Parathyroid adenoma (tissue), 2 donors: ENCODE measurements around the gene TUFT1.
A peak's percentile ranks its signal among the peaks of the same experiment; 100 is the strongest.

ENCODE experiments used
- H2AFZ ChIP-seq: fragments of 300-600 bp; sonication (generic); one replicate; pipeline ENCODE4 v1.7.0; 2017; ENCODE audit warnings: antibody characterized with exemption, mild to moderate bottlenecking
- H3K27ac ChIP-seq: fragments of 300-600 bp; sonication (generic); one replicate; pipeline ENCODE4 v1.7.0; 2017
- H3K27me3 ChIP-seq: fragments of 300-600 bp; sonication (generic); one replicate; pipeline ENCODE4 v1.7.0; 2017; ENCODE audit warnings: low read length; ENCODE audit not compliant: control insufficient read depth, insufficient read depth
- H3K36me3 ChIP-seq: fragments of 300-600 bp; sonication (generic); one replicate; pipeline ENCODE4 v1.7.0; 2017; ENCODE audit warnings: low read length; ENCODE audit not compliant: control insufficient read depth, insufficient read depth
- H3K4me1 ChIP-seq: fragments of 300-600 bp; sonication (generic); one replicate; pipeline ENCODE4 v1.7.0; 2017; ENCODE audit warnings: control low read depth
- H3K4me2 ChIP-seq: fragments of 300-600 bp; sonication (generic); one replicate; pipeline ENCODE4 v1.7.0; 2017; ENCODE audit warnings: low read length
- H3K4me3 ChIP-seq: fragments of 300-600 bp; sonication (generic); one replicate; pipeline ENCODE4 v1.7.0; 2017; ENCODE audit warnings: low read depth, low read length
- H3K79me2 ChIP-seq: fragments of 300-600 bp; sonication (generic); one replicate; pipeline ENCODE4 v1.7.0; 2017; ENCODE audit warnings: control low read depth
- H3K9ac ChIP-seq: fragments of 300-600 bp; sonication (generic); one replicate; pipeline ENCODE4 v1.7.0; 2017; ENCODE audit warnings: mild to moderate bottlenecking
- H3K9me3 ChIP-seq: fragments of 300-600 bp; sonication (generic); one replicate; pipeline ENCODE4 v1.7.0; 2017; ENCODE audit warnings: low read length; ENCODE audit not compliant: control insufficient read depth
- TF ChIP-seq, protein P1 (sequence below): fragments of 300-600 bp; sonication (generic); IDR thresholded peaks from one replicate; pipeline ENCODE4 v1.7.0; 2017; ENCODE audit warnings: antibody characterized with exemption, mild to moderate bottlenecking
- donor health status: primary hyperparathyroidism.

The TUFT1 gene

GRCh38 chr1:151612501-151613281 is 72.6 kb downstream of the TUFT1 start:
- Histone ChIP-seq H3K4me1 (peaks cover 5% of the 10 kb centered on the region), H3K27ac (peak overlapping the region; percentile 42), H3K79me2 (no peaks in the 10 kb centered on the region), H2AFZ (peak overlapping the region; percentile 89), H3K4me2 (peak overlapping the region; percentile 83), H3K36me3 (no peaks in the 10 kb centered on the region), H3K9ac (peak overlapping the region; percentile 76), H3K27me3 (no peaks in the 10 kb centered on the region), H3K4me3 (peak overlapping the region; percentile 94), H3K9me3 (no peaks in the 10 kb centered on the region)
- TF ChIP-seq, protein P1, sequence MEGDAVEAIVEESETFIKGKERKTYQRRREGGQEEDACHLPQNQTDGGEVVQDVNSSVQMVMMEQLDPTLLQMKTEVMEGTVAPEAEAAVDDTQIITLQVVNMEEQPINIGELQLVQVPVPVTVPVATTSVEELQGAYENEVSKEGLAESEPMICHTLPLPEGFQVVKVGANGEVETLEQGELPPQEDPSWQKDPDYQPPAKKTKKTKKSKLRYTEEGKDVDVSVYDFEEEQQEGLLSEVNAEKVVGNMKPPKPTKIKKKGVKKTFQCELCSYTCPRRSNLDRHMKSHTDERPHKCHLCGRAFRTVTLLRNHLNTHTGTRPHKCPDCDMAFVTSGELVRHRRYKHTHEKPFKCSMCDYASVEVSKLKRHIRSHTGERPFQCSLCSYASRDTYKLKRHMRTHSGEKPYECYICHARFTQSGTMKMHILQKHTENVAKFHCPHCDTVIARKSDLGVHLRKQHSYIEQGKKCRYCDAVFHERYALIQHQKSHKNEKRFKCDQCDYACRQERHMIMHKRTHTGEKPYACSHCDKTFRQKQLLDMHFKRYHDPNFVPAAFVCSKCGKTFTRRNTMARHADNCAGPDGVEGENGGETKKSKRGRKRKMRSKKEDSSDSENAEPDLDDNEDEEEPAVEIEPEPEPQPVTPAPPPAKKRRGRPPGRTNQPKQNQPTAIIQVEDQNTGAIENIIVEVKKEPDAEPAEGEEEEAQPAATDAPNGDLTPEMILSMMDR = no peak

DNA sequence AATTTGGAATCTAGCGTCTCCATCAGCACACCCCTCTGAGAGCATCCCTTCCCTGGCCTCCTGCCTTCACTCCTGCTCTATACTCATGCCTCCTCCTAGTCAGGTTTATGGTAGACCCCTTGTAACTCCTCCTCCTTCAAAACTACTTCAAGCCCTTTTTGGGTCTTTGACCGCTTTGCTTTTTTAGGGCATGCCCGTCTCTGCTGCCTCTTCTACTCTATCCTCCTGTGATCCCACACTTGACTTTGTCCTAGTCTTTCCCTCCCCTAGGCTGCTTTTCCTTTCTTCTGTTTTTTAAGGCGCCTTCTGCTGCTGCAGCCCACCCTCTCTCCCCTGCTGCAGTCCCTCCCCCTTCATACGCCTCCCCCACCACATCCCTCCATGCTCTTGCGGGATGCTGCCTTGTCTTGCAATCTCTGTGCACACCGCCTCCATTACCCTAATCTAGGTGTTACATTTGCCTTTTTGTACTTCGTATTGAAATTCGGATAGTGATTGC is 73.2 kb downstream of the TUFT1 start:
- no peak overlapping the region for H2AFZ ChIP-seq
- peak overlapping the region; percentile 94 for H3K4me3 ChIP-seq
- no peak overlapping the region for H3K9ac ChIP-seq
- peaks cover 5% of the 10 kb centered on the region for H3K4me1 ChIP-seq
- peak overlapping the region; percentile 42 for H3K27ac ChIP-seq
- TF ChIP-seq, protein P1 = no peak
- H3K79me2 ChIP-seq = no peaks in the 10 kb centered on the region
- H3K4me2 ChIP-seq = peak overlapping the region; percentile 83
- no peaks in the 10 kb centered on the region for H3K9me3 ChIP-seq
- H3K36me3 ChIP-seq = no peaks in the 10 kb centered on the region
- no peaks in the 10 kb centered on the region for H3K27me3 ChIP-seq

DNA sequence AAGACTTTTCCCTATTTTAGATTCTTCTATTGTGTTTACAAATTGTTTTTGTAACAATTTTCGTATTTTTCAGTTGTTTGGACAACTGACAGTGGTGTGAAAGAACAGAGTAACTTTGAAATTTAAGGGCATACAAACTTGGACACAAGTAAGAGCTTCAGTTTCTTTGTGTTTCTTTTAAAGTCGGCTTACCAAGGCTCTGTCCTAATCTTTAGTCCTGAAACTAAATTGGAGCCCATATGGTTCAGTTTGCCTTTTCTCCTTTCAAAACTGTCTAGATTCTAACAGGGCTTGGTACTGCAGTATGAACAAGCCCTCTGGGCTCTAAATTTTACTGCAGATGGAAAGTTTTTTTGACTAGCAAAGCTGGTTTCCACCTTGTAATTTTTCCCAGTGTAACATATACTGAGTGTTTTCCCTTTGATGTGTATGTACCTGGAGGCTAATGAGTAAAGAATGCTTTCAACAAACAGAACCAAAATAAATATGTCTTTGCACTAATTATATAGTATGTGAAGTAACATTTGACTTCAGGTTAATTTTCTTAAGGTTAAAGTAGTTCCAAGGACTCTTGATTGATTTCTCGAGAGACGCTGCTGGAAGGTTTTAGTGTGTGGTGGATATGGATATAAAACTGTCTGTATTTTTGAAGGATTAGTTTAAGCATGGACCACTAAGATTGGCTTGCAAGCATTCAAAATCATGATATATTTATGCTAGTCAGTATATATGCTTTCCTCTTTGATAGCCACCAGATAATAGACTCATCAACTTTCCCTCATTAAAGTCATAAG is 75.8 kb downstream of the TUFT1 start:
- no peaks in the 10 kb centered on the region for H3K36me3 ChIP-seq
- peaks cover 5% of the 10 kb centered on the region for H3K4me1 ChIP-seq
- H3K4me2 ChIP-seq = no peak overlapping the region
- H3K79me2 ChIP-seq = no peaks in the 10 kb centered on the region
- no peak overlapping the region for H2AFZ ChIP-seq
- H3K27me3 ChIP-seq = no peaks in the 10 kb centered on the region
- no peaks in the 10 kb centered on the region for H3K9me3 ChIP-seq
- no peak overlapping the region for H3K4me3 ChIP-seq
- no peak overlapping the region for H3K9ac ChIP-seq
- no peak overlapping the region for H3K27ac ChIP-seq
- TF ChIP-seq, protein P1 = no peak

GRCh38 chr1:151616505-151616849 is 76.4 kb downstream of the TUFT1 start:
- H3K4me2 ChIP-seq = no peak overlapping the region
- no peak overlapping the region for H3K4me3 ChIP-seq
- TF ChIP-seq, protein P1 = no peak
- no peak overlapping the region for H3K9ac ChIP-seq
- H3K4me1 ChIP-seq = peaks cover under 1% of the 10 kb centered on the region
- no peak overlapping the region for H2AFZ ChIP-seq
- H3K79me2 ChIP-seq = no peaks in the 10 kb centered on the region
- H3K9me3 ChIP-seq = no peaks in the 10 kb centered on the region
- no peaks in the 10 kb centered on the region for H3K36me3 ChIP-seq
- no peaks in the 10 kb centered on the region for H3K27me3 ChIP-seq
- no peak overlapping the region for H3K27ac ChIP-seq
